Measurements from ENCODE around the gene YWHAE.

- no peak for TF ChIP-seq CTCF (IDR thresholded peaks at IDR 0.05)
- no peak for TF ChIP-seq POLR2A (IDR thresholded peaks at IDR 0.05)
- no peak for TF ChIP-seq EP300 (IDR thresholded peaks at IDR 0.05)
These were observed 46.2 kb upstream of the YWHAE start for GRCh38 chr17:1446201-1446600.

Data from ovary (tissue), 3 donors.